HepG2 (cell line): Measurements from ENCODE around the gene CD248. TPM values are rescaled to one million over a fixed set of nuclear protein-coding genes. Genes with fewer than 3 reads are reported as not detected.

Source experiments
- ATAC-seq: fragments of 200-7000 bp; cut with Tn5 transposase; 3 replicates; pipeline ENCODE4 v1.9.1; 2020; ENCODE audit warnings: mild to moderate bottlenecking, moderate library complexity
- BruUV-seq: library from RNA; stranded (reverse); fragments of 400-500 nt; replicated peaks from 2 replicates; lab custom pipeline; 2021; lab: Mats Ljungman, UMichigan
- CTCF ChIA-PET: fragments of 300-600 bp; formaldehyde crosslinking; extraction: SDS; loops from one replicate; lab custom pipeline; 2021; ENCODE audit warnings: low total read pairs, inconsistent platforms, low intra/inter-chr PET ratio; lab: Yijun Ruan, JAX
- POLR2A ChIA-PET: fragments of 350-600 bp; sonication (Branson Sonifier 250); formaldehyde crosslinking; loops from one replicate; lab custom pipeline; 2020; ENCODE audit warnings: antibody characterized with exemption, inconsistent platforms; lab: Yijun Ruan, JAX
- DNase-seq: peaks from one replicate; pipeline ENCODE4 v3.0.0-alpha.2; 2015; ENCODE audit warnings: low spot score
- FAIRE-seq: peaks from 3 replicates; lab custom pipeline; 2011; peaks lifted over from hg19 to GRCh38; lab: Jason Lieb, UNC
- H2AFZ ChIP-seq: one replicate; pipeline ENCODE4 v1.6.1; 2011; ENCODE audit warnings: low read length, inconsistent platforms
- H3K27ac ChIP-seq: fragments of 300-600 bp; 3 replicates; pipeline ENCODE4 v1.8.0; 2011; ENCODE audit warnings: mixed run types, mild to moderate bottlenecking, mixed read lengths, low read length, inconsistent platforms; ENCODE audit not compliant: insufficient read depth; ENCODE audit errors: extremely low read length
- H3K27me3 ChIP-seq, 2 experiments: fragments of 200-600 bp in 1 of 2; 2 replicates in 1 of 2; 3 replicates in 1 of 2; pipeline versions ENCODE4 v1.6.0 to v1.8.0; 2011; ENCODE audit warnings: low read length in 2 of 2, mild to moderate bottlenecking in 2 of 2, moderate library complexity in 2 of 2, inconsistent platforms in 1 of 2; ENCODE audit not compliant: insufficient read depth in 2 of 2, control insufficient read depth in 1 of 2
- H3K36me3 ChIP-seq, 2 experiments: fragments of 200-600 bp in 1 of 2; replicated peaks in 1 of 2; 2 replicates in 1 of 2; 3 replicates in 1 of 2; pipeline versions ENCODE4 v1.5.1 to v1.8.0; 2011; ENCODE audit warnings: low read length in 2 of 2, inconsistent platforms in 1 of 2; ENCODE audit not compliant: insufficient read depth in 2 of 2, control insufficient read depth in 1 of 2
- H3K4me1 ChIP-seq: 2 replicates; pipeline ENCODE4 v1.5.1; 2012; ENCODE audit warnings: low read length, inconsistent platforms; ENCODE audit not compliant: insufficient read depth
- H3K4me2 ChIP-seq: 2 replicates; pipeline ENCODE4 v1.6.0; 2011; ENCODE audit warnings: low read depth, low read length, inconsistent platforms
- H3K4me3 ChIP-seq, 3 experiments: fragments of 200-600 bp in 1 of 3; sonication (generic), shearing (Covaris generic) in 1 of 3; replicated peaks in 1 of 3; 2 replicates each; pipeline ENCODE4 v1.5.1; 2011 to 2016; ENCODE audit warnings: low read length in 3 of 3, inconsistent platforms in 2 of 3, low read depth in 2 of 3, mild to moderate bottlenecking in 2 of 3, control low read depth in 1 of 3, mixed read lengths in 1 of 3; ENCODE audit not compliant: insufficient read depth in 1 of 3
- H3K79me2 ChIP-seq: one replicate; pipeline ENCODE4 v1.6.1; 2011; ENCODE audit warnings: low read length, inconsistent platforms; ENCODE audit not compliant: insufficient read depth
- H3K9ac ChIP-seq: 2 replicates; pipeline ENCODE4 v1.6.0; 2011; ENCODE audit warnings: mild to moderate bottlenecking, low read depth, low read length, inconsistent platforms; ENCODE audit not compliant: insufficient read depth
- H3K9me3 ChIP-seq: 2 replicates; pipeline ENCODE4 v1.5.1; 2012; ENCODE audit warnings: mild to moderate bottlenecking, low read length
- H4K20me1 ChIP-seq: 2 replicates; pipeline ENCODE4 v1.6.0; 2011; ENCODE audit warnings: inconsistent platforms, mild to moderate bottlenecking, low read length, moderate library complexity; ENCODE audit not compliant: insufficient read depth
- MAX ChIP-seq: IDR thresholded peaks from 2 replicates; pipeline ENCODE4 v1.6.1; 2012; ENCODE audit warnings: inconsistent platforms
- MZF1 ChIP-seq: sonication (generic); formaldehyde crosslinking; IDR thresholded peaks from 2 replicates; pipeline ENCODE4 v1.8.1; 2023; ENCODE audit warnings: mild to moderate bottlenecking, missing genetic modification reagents, borderline replicate concordance
- REL ChIP-seq: sonication (generic); formaldehyde crosslinking; conservative IDR thresholded peaks from 2 replicates; pipeline ENCODE4 v1.8.0; 2022; ENCODE audit warnings: mild to moderate bottlenecking, missing genetic modification reagents, moderate library complexity
- REPIN1 ChIP-seq: sonication (generic); formaldehyde crosslinking; IDR thresholded peaks from 2 replicates; pipeline ENCODE4 v1.8.0; 2022; ENCODE audit warnings: missing genetic modification reagents, low read depth, mild to moderate bottlenecking, borderline replicate concordance
- SKI ChIP-seq: fragments of 450-650 bp; IDR thresholded peaks from one replicate; pipeline ENCODE4 v1.6.1; 2018; ENCODE audit warnings: mild to moderate bottlenecking; ENCODE audit not compliant: partially characterized antibody
- ZIK1 ChIP-seq: sonication (generic); formaldehyde crosslinking; IDR thresholded peaks from 2 replicates; pipeline ENCODE4 v1.5.0; 2020; ENCODE audit warnings: mild to moderate bottlenecking, low read depth, missing genetic modification reagents, borderline replicate concordance
- ZNF296 ChIP-seq: sonication (generic); formaldehyde crosslinking; conservative IDR thresholded peaks from 2 replicates; pipeline ENCODE4 v1.5.0; 2020; ENCODE audit warnings: mild to moderate bottlenecking, missing genetic modification reagents
- WGBS: methylation state at CpG from one replicate; pipeline ENCODE4 v1.1.6; 2017; ENCODE audit warnings: low lambda C conversion rate; 5-methylcytosine and 5-hydroxymethylcytosine counted together
- in situ Hi-C: cut with HindIII; loops from 2 replicates; pipeline ENCODE4 v1.10.0; 2017; ENCODE audit warnings: low pct_unique_long_range_greater_than_20kb; ENCODE audit not compliant: extremely low pct_ligation_motif_present
- intact Hi-C: fragments of 100-400 bp; cut with micrococcal nuclease; formaldehyde crosslinking; loops from one replicate; pipeline ENCODE4 v1.10.0; 2022; ENCODE audit not compliant: unreplicated experiment
- polyA plus RNA-seq, 8 experiments: library from polyadenylated mRNA; depleted of rRNA in 3 of 8; stranded (reverse) in 7 of 8; unstranded in 1 of 8; fragments of >200 nt; fragmentation: Illumina TruSeq in 4 of 8; extraction: Trizol in 4 of 8; gene quantifications; 2 replicates each; pipeline versions ENCODE4 v1.2.1 to v1.2.3, GENCODE V29; 2011 to 2016; ENCODE audit warnings: low read depth in 4 of 8, missing spikeins in 1 of 8, mixed read lengths in 1 of 8; ENCODE audit not compliant: insufficient read depth in 1 of 8
- total RNA-seq, 5 experiments: library from RNA; depleted of rRNA; stranded (reverse); fragments of >200 nt; fragmentation: Illumina TruSeq; extraction: Trizol; gene quantifications; 2 replicates each; pipeline ENCODE4 v1.2.3, GENCODE V29; 2016; ENCODE audit warnings: low read depth in 1 of 5
- TF ChIP-seq, protein P1 (sequence below): sonication (generic); formaldehyde crosslinking; IDR thresholded peaks from 2 replicates; pipeline ENCODE4 v1.4.0; 2020; ENCODE audit warnings: missing genetic modification reagents, borderline replicate concordance
- TF ChIP-seq, protein P2 (sequence below): sonication (generic); formaldehyde crosslinking; IDR thresholded peaks from 2 replicates; pipeline ENCODE4 v1.4.0; 2020; ENCODE audit warnings: missing genetic modification reagents, borderline replicate concordance
- TF ChIP-seq, protein P3 (sequence below): sonication (generic); formaldehyde crosslinking; IDR thresholded peaks from 2 replicates; pipeline ENCODE4 v1.4.0; 2020; ENCODE audit warnings: missing genetic modification reagents
- TF ChIP-seq, protein P4 (sequence below): sonication (generic); formaldehyde crosslinking; IDR thresholded peaks from 2 replicates; pipeline ENCODE4 v1.4.0; 2020; ENCODE audit warnings: missing genetic modification reagents, borderline replicate concordance

CD248 gene
- total and polyA plus RNA-seq, 2 of the 13 experiments (the other 11 are each of a cell fraction or from before 2014, with no cell fraction given) = 0.25 to 0.35 TPM

- ChIA-PET POLR2A (interaction anchor here (0.7 to 3.6 kb wide), 14 partner anchors 9 to 103 kb away, joined by 3 to 59 read pairs (median 4); partner anchors contain the start of genes B4GAT1, BRMS1, CD248 and SLC29A2), CTCF (interaction anchor here (1.2 to 2.1 kb wide), 3 partner anchors 14 to 113 kb away, joined by 4 to 32 read pairs (median 5); no protein-coding TSS in a partner anchor)
- Histone ChIP-seq H3K27ac (peak overlapping the region; percentile 63), H3K9me3 (no peaks in the 10 kb centered on the region), H3K4me2 (peak overlapping the region; percentile 87), H3K4me1 (peaks cover 19% of the 10 kb centered on the region), H3K36me3 (peaks cover 5 to 15% of the 10 kb centered on the region in 2 experiments; a peak in 3 of 5 replicates), H3K79me2 (no peaks in the 10 kb centered on the region), H4K20me1 (no peaks in the 10 kb centered on the region), H3K27me3 (no peaks in the 10 kb centered on the region), H3K4me3 (peak overlapping the region; percentile 64 to 79 (median 70)), H2AFZ (no peak overlapping the region), H3K9ac (peak overlapping the region; percentile 67)
- in situ Hi-C loops = no loop called here
- intact Hi-C loops = loop anchor here (1.0 kb wide), 1 partner anchor 23 kb away; no protein-coding TSS in a partner anchor
- ATAC-seq (peak; percentile 55), FAIRE-seq (no peak), DNase-seq (no peak)
- BruUV-seq = no TSS peak
- WGBS = 28% methylated on average over 5 of the region's 35 CpGs
- no peak for TF ChIP-seq ZNF296
- TF ChIP-seq ZIK1 (CRISPR knock-in tag) = no peak
- TF ChIP-seq, protein P1, sequence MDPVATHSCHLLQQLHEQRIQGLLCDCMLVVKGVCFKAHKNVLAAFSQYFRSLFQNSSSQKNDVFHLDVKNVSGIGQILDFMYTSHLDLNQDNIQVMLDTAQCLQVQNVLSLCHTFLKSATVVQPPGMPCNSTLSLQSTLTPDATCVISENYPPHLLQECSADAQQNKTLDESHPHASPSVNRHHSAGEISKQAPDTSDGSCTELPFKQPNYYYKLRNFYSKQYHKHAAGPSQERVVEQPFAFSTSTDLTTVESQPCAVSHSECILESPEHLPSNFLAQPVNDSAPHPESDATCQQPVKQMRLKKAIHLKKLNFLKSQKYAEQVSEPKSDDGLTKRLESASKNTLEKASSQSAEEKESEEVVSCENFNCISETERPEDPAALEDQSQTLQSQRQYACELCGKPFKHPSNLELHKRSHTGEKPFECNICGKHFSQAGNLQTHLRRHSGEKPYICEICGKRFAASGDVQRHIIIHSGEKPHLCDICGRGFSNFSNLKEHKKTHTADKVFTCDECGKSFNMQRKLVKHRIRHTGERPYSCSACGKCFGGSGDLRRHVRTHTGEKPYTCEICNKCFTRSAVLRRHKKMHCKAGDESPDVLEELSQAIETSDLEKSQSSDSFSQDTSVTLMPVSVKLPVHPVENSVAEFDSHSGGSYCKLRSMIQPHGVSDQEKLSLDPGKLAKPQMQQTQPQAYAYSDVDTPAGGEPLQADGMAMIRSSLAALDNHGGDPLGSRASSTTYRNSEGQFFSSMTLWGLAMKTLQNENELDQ = no peak
- no peak for TF ChIP-seq REPIN1 (CRISPR knock-in tag)
- TF ChIP-seq, protein P2, sequence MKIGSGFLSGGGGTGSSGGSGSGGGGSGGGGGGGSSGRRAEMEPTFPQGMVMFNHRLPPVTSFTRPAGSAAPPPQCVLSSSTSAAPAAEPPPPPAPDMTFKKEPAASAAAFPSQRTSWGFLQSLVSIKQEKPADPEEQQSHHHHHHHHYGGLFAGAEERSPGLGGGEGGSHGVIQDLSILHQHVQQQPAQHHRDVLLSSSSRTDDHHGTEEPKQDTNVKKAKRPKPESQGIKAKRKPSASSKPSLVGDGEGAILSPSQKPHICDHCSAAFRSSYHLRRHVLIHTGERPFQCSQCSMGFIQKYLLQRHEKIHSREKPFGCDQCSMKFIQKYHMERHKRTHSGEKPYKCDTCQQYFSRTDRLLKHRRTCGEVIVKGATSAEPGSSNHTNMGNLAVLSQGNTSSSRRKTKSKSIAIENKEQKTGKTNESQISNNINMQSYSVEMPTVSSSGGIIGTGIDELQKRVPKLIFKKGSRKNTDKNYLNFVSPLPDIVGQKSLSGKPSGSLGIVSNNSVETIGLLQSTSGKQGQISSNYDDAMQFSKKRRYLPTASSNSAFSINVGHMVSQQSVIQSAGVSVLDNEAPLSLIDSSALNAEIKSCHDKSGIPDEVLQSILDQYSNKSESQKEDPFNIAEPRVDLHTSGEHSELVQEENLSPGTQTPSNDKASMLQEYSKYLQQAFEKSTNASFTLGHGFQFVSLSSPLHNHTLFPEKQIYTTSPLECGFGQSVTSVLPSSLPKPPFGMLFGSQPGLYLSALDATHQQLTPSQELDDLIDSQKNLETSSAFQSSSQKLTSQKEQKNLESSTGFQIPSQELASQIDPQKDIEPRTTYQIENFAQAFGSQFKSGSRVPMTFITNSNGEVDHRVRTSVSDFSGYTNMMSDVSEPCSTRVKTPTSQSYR (CRISPR knock-in tag) = no peak
- no peak for TF ChIP-seq SKI
- TF ChIP-seq REL (CRISPR knock-in tag) = no peak; the same call in 1 of the 2 replicates
- TF ChIP-seq, protein P3, sequence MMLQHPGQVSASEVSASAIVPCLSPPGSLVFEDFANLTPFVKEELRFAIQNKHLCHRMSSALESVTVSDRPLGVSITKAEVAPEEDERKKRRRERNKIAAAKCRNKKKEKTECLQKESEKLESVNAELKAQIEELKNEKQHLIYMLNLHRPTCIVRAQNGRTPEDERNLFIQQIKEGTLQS (CRISPR knock-in tag) = no peak
- TF ChIP-seq, protein P4, sequence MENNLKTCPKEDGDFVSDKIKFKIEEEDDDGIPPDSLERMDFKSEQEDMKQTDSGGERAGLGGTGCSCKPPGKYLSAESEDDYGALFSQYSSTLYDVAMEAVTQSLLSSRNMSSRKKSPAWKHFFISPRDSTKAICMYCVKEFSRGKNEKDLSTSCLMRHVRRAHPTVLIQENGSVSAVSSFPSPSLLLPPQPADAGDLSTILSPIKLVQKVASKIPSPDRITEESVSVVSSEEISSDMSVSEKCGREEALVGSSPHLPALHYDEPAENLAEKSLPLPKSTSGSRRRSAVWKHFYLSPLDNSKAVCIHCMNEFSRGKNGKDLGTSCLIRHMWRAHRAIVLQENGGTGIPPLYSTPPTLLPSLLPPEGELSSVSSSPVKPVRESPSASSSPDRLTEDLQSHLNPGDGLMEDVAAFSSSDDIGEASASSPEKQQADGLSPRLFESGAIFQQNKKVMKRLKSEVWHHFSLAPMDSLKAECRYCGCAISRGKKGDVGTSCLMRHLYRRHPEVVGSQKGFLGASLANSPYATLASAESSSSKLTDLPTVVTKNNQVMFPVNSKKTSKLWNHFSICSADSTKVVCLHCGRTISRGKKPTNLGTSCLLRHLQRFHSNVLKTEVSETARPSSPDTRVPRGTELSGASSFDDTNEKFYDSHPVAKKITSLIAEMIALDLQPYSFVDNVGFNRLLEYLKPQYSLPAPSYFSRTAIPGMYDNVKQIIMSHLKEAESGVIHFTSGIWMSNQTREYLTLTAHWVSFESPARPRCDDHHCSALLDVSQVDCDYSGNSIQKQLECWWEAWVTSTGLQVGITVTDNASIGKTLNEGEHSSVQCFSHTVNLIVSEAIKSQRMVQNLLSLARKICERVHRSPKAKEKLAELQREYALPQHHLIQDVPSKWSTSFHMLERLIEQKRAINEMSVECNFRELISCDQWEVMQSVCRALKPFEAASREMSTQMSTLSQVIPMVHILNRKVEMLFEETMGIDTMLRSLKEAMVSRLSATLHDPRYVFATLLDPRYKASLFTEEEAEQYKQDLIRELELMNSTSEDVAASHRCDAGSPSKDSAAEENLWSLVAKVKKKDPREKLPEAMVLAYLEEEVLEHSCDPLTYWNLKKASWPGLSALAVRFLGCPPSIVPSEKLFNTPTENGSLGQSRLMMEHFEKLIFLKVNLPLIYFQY = no peak
- TF ChIP-seq MAX = peak; percentile 81
- TF ChIP-seq MZF1 = no peak
Observed at GRCh38 chr11:66335531-66336233, 18.8 kb upstream of the CD248 start.
